HG03103 (cell line): ENCODE data around the gene TTLL5.
"Not testable (repeated sequence)": the region's sequence is repeated elsewhere in the genome, so short reads cannot be mapped to it uniquely, and the experiment has no call there.

Experiments used
- ATAC-seq: cut with Tn5 transposase; IDR thresholded peaks from one replicate; pipeline ENCODE4 v1.9.1; 2021; ENCODE audit warnings: low read depth; ENCODE audit not compliant: unreplicated experiment

The TTLL5 gene

GRCh38 chr14:75829316-75829715, 168.3 kb downstream of the TTLL5 start:
- ATAC-seq, result no peak

GRCh38 chr14:75831455-75831854, 170.4 kb downstream of the TTLL5 start:
- ATAC-seq, result no peak

GRCh38 chr14:75831952-75832351, 170.9 kb downstream of the TTLL5 start:
- ATAC-seq, result no peak

- no peak for ATAC-seq
Measured at GRCh38 chr14:75832621-75833297, 171.7 kb downstream of the TTLL5 start.

GRCh38 chr14:75833326-75834020, 172.4 kb downstream of the TTLL5 start:
- no peak for ATAC-seq

- no peak for ATAC-seq
Measured at GRCh38 chr14:75835156-75835725, 174.2 kb downstream of the TTLL5 start.

- no peak for ATAC-seq
Measured at GRCh38 chr14:75835737-75836136, 174.7 kb downstream of the TTLL5 start.

GRCh38 chr14:75837151-75837787, 176.2 kb downstream of the TTLL5 start:
- ATAC-seq, result no peak

GRCh38 chr14:75840911-75841310, 179.9 kb downstream of the TTLL5 start:
- ATAC-seq, result no peak

GRCh38 chr14:75842551-75842950, 181.5 kb downstream of the TTLL5 start:
- ATAC-seq, result no peak

GRCh38 chr14:75844486-75844885, 183.4 kb downstream of the TTLL5 start:
- ATAC-seq, result no peak

- ATAC-seq, result no peak
Measured at GRCh38 chr14:75845136-75845804, 184.2 kb downstream of the TTLL5 start.

- ATAC-seq, result not testable (repeated sequence)
Measured at GRCh38 chr14:75846694-75847093, 185.6 kb downstream of the TTLL5 start.

GRCh38 chr14:75847584-75847983, 186.5 kb downstream of the TTLL5 start:
- no peak for ATAC-seq

GRCh38 chr14:75848167-75848913, 187.3 kb downstream of the TTLL5 start:
- ATAC-seq, result no peak

- ATAC-seq, result no peak
Measured at GRCh38 chr14:75849300-75849895, 188.4 kb downstream of the TTLL5 start.

GRCh38 chr14:75851574-75851866, 190.5 kb downstream of the TTLL5 start:
- ATAC-seq, result no peak

GRCh38 chr14:75854111-75854799, 193.2 kb downstream of the TTLL5 start:
- ATAC-seq, result no peak

- no peak for ATAC-seq
Measured at GRCh38 chr14:75857199-75857598, 196.2 kb downstream of the TTLL5 start.
